ENCODE measurements around the gene ZBTB46.

The ZBTB46 gene

GRCh38 chr20:63785691-63786131 lies 45.4 kb downstream of the ZBTB46 start:
- Mint-ChIP-seq H3K4me1 (peaks cover 24% of the 10 kb centered on the region), H3K27me3 (ENCODE audit: low read depth) (no peaks in the 10 kb centered on the region), H3K27ac (peak overlapping the region in 1 of 3 experiments; percentile 55), H3K36me3 (ENCODE audit: low read depth) (peaks cover 22% of the 10 kb centered on the region), H3K9me3 (no peaks in the 10 kb centered on the region), H3K4me3 (no peak overlapping the region)
- no peak for TF ChIP-seq CTCF (IDR thresholded peaks at IDR 0.05; ENCODE audit: unreplicated experiment in 3 of 3)

GRCh38 chr20:63783970-63784369 lies 47.1 kb downstream of the ZBTB46 start:
- H3K4me3 Mint-ChIP-seq, result no peak overlapping the region
- H3K27ac Mint-ChIP-seq, result peak overlapping the region in 1 of 3 experiments; percentile 74

GRCh38 chr20:63782521-63782971 lies 48.5 kb downstream of the ZBTB46 start:
- Mint-ChIP-seq H3K4me1 (peaks cover 22% of the 10 kb centered on the region), H3K27ac (no peak overlapping the region), H3K27me3 (ENCODE audit: low read depth) (no peaks in the 10 kb centered on the region), H3K9me3 (no peaks in the 10 kb centered on the region), H3K4me3 (no peak overlapping the region), H3K36me3 (ENCODE audit: low read depth) (peaks cover 15% of the 10 kb centered on the region)
- TF ChIP-seq CTCF (IDR thresholded peaks at IDR 0.05; ENCODE audit: unreplicated experiment in 3 of 3), result no peak

More at GRCh38 chr20:63783970-63784369, 47.1 kb downstream of the ZBTB46 start:
- TF ChIP-seq CTCF (IDR thresholded peaks at IDR 0.05; ENCODE audit: unreplicated experiment in 3 of 3), result no peak
- Mint-ChIP-seq H3K27me3 (ENCODE audit: low read depth) (no peaks in the 10 kb centered on the region), H3K9me3 (no peaks in the 10 kb centered on the region), H3K4me1 (peaks cover 24% of the 10 kb centered on the region), H3K36me3 (ENCODE audit: low read depth) (peaks cover 12% of the 10 kb centered on the region)

- H3K27ac Mint-ChIP-seq, result no peak overlapping the region
- no peaks in the 10 kb centered on the region for H3K9me3 Mint-ChIP-seq
- no peak for TF ChIP-seq CTCF (IDR thresholded peaks at IDR 0.05; ENCODE audit: unreplicated experiment in 3 of 3)
- no peaks in the 10 kb centered on the region for H3K27me3 Mint-ChIP-seq (ENCODE audit: low read depth)
- no peak overlapping the region for H3K4me3 Mint-ChIP-seq
- peaks cover 20% of the 10 kb centered on the region for H3K36me3 Mint-ChIP-seq (ENCODE audit: low read depth)
- H3K4me1 Mint-ChIP-seq, result peaks cover 17% of the 10 kb centered on the region
Observed at GRCh38 chr20:63782051-63782471, 49.0 kb downstream of the ZBTB46 start.

DNA sequence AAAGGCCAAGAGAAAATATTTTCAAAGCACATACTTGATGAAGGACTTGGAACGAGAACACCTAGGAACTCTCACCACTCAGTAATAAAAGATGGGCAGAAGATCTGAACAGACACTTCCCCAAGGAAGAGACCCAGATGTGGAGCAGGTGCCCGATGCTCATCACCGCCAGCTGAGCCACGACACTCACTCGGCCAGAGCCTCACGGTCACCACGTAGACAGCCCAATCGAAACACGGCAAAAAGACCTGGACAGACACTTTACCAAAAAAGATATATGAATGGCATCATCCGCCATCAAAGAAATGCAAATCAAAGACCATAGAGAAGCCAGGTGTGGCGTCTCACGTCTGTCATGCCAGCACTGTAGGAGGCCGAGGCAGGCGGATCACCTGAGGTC lies 49.9 kb downstream of the ZBTB46 start:
- no peaks in the 10 kb centered on the region for H3K27me3 Mint-ChIP-seq (ENCODE audit: low read depth)
- peaks cover 12% of the 10 kb centered on the region for H3K4me1 Mint-ChIP-seq
- TF ChIP-seq CTCF (IDR thresholded peaks at IDR 0.05; ENCODE audit: unreplicated experiment in 3 of 3), result no peak
- H3K27ac Mint-ChIP-seq, result peak overlapping the region in 2 of 3 experiments; percentile 29 to 39
- H3K9me3 Mint-ChIP-seq, result no peaks in the 10 kb centered on the region
- peaks cover 25% of the 10 kb centered on the region for H3K36me3 Mint-ChIP-seq (ENCODE audit: low read depth)
- H3K4me3 Mint-ChIP-seq, result no peak overlapping the region

GRCh38 chr20:63778857-63779256 lies 52.2 kb downstream of the ZBTB46 start:
- Mint-ChIP-seq H3K9me3 (no peaks in the 10 kb centered on the region), H3K27me3 (ENCODE audit: low read depth) (no peaks in the 10 kb centered on the region)

More at GRCh38 chr20:63778857-63779256, 52.2 kb downstream of the ZBTB46 start:
- H3K4me1 Mint-ChIP-seq, result peaks cover 17% of the 10 kb centered on the region
- H3K4me3 Mint-ChIP-seq, result no peak overlapping the region
- H3K36me3 Mint-ChIP-seq (ENCODE audit: low read depth), result peaks cover 26% of the 10 kb centered on the region
- no peak for TF ChIP-seq CTCF (IDR thresholded peaks at IDR 0.05; ENCODE audit: unreplicated experiment in 3 of 3)
- H3K27ac Mint-ChIP-seq, result no peak overlapping the region

Data from nephron (organoid).